ENCODE measurements around the gene SLC15A4.

SLC15A4 gene

DNA sequence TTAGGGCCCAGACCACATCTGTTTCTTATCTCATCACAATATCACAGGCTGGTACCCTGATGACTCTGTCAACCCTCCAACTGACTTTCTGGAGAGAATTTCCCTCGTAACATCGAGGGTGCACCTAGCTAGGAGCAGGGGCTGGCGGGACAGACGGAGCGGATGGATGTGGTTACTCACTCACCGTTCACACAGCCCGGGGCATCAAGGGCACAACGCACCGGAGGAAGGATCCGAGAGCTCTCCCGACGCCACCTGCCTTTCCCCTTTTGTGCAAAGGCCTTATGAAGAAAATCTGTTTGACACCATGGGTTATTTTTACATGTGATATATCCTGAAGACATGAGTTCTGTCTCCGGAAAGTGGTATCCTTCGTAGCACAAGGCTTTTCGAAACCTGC lies 31.4 kb downstream of the SLC15A4 start:
- peak; percentile 23 for DNase-seq

- DNase-seq, result no peak
These were observed 32.1 kb downstream of the SLC15A4 start for GRCh38 chr12:128791395-128792322.

DNA sequence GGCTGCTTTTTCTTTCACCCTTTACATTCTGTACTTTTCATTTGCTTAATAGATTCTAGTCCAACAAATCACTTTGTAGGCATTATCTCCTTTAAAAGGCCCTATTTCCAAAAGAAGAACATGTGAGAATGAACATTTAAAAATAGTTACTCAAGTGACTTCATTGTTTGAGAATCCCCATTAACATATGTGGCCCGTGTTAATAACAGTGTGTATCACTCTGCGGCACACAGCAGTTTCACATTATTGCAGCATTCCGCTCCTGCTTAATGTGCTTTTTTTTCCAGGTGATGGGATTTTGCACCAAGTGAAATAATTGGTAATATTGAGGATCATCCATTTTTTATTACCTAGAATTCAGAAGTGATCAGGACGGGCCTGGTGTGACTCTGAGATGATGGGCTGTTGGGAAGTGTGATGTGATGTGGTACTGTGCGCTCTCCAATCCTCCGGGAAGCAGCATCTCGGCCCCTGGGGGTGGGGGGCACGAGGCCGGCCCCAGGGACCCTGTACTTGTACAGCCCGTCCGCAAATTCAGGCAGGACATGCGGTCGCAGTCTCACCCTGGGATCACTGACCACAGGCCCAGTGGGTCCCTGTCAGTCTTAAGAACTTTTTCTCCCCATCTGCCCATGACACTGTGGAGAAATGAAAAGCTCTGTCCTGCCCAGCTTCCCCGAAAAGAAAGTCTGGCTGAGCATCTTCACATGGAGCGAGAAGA lies 32.9 kb downstream of the SLC15A4 start:
- no peak for DNase-seq

DNA sequence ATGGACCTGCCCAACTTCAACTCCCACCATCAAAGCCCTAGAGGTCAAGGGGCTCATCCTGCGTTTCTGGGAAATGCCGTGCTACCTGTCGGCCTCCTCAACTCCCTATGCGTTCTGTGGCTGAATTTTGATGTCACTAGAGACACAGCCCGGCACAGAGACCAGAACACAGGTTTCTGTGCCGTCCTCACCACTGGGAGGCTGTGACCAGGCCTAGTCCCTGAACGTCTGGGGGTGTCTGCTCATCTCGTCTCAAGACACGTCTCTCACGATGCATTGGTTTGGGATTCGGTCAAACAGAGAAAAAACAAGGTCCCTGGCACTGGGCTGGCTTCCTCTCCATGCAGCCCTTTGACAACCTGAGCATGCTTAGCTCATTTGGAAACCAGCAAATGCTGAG lies 33.5 kb downstream of the SLC15A4 start:
- no peak for DNase-seq

GRCh38 chr12:128789356-128789929 lies 34.3 kb downstream of the SLC15A4 start:
- DNase-seq, result no peak

GRCh38 chr12:128787827-128788226 lies 35.9 kb downstream of the SLC15A4 start:
- no peak for DNase-seq

DNA sequence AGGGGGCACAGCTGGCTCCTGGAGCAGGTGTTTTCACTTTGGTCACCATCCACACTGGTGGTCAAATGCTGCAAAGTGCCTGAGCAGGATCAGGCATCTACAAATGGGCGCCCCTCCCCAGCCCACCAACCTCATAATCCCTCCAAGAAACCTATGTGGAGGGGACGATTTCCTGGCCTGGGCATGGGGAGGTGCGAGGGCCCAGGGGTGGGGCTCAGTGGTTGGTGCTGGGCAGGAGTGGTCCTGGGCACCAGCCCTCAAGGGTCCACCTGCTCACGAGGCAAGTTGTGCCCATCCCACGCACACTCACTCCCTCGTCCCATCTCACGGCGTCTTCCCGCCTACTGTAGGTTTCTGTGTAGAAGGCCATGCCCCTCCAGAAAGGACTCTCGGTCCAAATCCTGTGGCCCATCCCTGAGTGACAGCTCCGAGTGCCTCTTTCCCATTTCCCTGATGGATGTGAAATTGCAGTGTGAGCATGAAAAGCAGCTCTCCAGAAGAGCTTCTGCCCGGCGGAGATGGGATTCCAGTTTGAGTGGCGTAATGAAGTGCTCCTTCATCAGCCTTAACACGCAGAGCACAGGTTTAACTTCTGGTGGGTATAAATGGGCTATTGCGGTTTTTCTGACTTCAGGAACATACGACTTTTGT lies 36.9 kb downstream of the SLC15A4 start:
- DNase-seq, result no peak

GRCh38 chr12:128784030-128784760 lies 39.6 kb downstream of the SLC15A4 start:
- no peak for DNase-seq

GRCh38 chr12:128783129-128783574 lies 40.6 kb downstream of the SLC15A4 start:
- peak; percentile 74 for DNase-seq

DNA sequence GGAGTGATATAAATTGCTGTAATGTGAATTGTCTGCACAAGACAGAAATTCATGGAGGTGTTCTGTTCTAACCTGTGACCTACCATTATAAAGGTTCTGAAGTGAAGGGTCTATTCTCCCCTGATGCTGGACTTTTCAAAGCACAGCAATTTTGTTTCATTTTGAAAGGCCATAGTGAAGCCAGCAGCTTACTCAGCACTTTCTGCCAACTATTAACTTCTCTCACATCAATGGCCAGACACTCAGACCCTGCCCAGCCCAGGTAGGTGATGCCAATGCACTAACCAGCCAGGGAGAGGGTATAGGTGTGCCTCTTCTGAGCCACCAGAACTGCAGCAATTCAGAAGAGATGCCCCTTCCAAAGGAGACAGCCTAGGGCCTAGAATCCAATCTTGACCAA lies 43.9 kb downstream of the SLC15A4 start:
- DNase-seq, result no peak

DNA sequence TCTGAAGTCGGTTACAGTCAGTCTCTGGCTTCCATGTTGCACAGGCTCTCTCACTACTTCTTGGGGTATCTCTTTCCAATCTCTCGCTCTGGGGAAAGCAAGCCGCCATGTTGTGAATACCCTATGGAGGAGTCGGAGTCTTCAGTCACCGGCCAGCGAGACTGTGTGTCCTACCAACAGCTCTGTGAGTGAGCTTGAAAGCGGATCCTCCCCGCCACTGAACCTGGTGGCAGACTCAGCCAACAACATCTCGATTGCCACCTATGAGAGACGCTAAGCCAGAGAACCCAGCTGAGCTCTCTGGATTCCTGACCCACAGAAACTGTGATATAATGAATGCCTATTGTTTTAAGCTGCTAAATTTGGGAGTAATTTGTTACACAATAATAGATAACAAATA lies 51.5 kb downstream of the SLC15A4 start:
- DNase-seq, result no peak

DNA sequence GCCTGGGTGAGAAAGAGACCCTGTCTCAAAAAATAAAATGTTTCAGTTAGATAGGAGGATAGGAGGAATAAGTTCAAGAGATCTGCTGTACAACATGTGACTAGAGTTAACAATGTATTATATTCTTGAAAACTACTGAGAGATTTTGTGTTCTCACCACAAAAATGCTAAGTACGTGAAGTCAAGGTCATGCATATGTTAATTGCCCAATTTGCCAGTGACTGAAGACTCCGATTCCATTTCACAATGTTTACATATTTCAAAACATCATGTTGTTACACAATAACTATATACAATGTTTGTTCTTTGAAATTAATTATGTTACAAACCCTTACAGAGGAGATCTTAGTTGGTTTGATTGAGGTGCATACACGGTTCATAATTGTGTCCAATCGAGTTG lies 52.1 kb downstream of the SLC15A4 start:
- no peak for DNase-seq

DNA sequence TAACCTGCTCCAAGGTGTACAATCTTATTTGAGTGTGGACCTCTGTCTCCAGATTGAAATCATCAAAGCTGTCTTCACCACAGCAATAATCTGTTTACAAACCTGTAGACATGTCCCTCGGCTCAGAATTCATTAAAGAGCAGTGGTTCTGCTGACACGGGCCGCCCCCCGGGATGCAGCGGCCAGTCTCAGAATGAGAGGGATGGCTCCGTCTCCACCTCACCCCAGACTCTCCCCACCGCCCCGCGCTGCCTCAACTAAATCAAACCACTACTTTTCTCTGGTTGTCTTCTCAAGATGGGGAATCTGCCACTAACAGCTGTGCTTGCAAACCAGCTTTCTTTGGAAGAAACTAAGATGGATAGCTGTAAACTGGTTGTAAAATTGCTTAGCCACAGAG lies 56.2 kb downstream of the SLC15A4 start:
- DNase-seq, result no peak

GRCh38 chr12:128766738-128767501 lies 56.8 kb downstream of the SLC15A4 start:
- no peak for DNase-seq

DNA sequence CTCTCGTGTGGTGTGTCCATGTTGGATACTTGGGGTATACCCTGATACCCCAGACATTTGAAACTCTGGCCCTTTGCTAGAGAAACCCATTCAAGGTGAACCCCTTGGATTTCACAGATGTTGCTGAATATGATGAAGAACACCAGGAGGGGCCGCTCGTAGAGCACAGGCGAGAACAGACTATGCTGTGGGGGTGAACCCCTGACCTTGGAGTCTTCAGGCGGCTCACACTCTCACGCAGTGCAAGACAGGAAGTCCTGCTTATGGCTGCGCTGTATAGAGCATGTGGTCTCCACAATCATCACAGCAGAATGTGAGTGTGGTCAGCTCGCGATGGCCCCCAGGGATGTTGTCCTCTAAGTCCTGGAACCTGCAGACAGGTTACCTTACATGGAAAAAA lies 60.4 kb downstream of the SLC15A4 start:
- no peak for DNase-seq

DNA sequence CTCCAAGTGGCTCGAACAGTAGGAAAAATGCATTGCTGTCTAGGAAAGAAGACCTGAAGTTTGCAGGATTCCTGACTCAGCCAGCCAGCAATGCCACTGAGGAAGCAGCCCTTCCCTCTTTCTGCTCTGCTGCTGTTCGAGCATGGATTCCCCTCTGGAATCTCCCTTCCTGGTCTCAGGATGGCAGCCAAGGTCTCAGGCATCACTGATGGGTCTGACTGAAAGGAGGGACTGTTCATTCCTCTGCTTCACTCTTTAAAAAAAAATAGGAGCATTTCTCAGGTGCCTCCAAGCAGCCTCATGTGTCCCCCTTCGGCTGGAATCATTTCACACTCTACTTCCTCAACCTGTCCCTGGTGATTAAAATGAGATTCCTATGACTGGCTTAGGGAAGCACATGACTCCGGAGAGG lies 62.4 kb downstream of the SLC15A4 start:
- no peak for DNase-seq

- DNase-seq, result no peak
These were observed 68.2 kb downstream of the SLC15A4 start for GRCh38 chr12:128755566-128755965.

GRCh38 chr12:128754275-128754674 lies 69.5 kb downstream of the SLC15A4 start:
- DNase-seq, result no peak

DNA sequence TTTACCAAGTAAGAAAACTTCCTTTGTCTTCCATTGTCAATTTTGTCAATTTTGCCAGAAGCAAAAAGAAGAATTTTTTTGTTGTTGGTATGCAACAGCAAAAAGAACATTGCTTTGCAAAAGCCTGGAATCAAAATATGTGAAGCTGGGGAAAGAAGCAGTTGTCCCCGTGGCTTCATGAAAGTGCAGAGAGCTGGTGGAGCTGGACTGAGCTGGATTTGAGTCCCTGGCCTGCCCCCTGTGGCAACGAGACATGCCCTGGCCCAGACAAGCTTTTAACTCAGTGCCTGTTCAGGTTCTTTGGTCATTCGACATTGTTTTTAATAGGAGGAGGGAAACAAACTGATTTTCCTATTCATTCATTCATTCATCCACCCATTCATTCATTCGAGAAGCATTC lies 70.3 kb downstream of the SLC15A4 start:
- no peak for DNase-seq

DNA sequence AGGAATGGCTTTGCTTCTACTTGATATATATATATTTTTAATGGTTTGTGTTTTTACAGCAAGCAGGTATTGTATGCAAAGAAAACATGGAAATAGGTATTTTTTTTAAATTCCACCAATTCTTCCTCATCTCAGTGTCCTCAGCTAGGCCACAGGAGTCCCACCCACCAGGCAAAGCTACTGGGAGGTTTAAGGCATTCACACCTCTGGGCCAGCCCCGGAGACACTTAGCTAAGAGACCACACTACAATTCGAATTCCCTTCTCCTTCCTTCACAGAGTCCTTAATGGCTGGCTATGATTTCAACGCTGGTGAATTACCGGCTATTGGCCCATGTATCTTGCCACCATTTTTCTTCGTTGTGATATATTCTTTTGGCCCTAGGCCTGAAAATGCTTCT lies 71.4 kb downstream of the SLC15A4 start:
- no peak for DNase-seq

DNA sequence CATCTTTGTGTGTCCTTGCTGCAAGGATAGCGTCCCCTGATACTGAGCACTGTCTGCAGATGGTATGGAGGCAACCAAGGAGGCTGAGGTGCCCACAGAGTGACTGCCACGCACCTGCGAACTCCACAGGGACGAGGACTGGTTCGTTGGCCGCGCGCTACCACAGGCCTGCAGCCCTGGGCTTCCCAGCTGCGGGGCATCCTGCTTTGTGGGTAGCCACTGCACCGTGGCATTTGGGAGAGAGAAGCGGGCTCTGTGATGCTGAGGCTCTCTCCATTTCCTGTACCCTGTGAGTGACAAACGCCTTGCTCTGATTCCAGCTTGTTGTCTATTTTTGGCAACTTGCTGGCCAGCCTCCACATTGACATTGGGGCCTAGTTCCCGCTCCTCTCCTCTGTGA lies 76.3 kb downstream of the SLC15A4 start:
- DNase-seq, result no peak

Data from activated CD8-positive, alpha-beta memory T cell treated with anti-CD3 and anti-CD28 coated beads, Interleukin-2, amount 50 U/mL, for 48 hours (primary cell).